ENCODE results near the gene CAP2.

CAP2 gene

GRCh38 chr6:17476511-17476910 is 83.1 kb downstream of the CAP2 start:
- Histone ChIP-seq H3K9me3 (ENCODE audit: control insufficient read depth in 1 of 2, low read length in 2 of 2) (no peaks in the 10 kb centered on the region), H3K4me1 (ENCODE audit: control insufficient read depth in 1 of 2, insufficient read depth in 2 of 2, low read length in 2 of 2) (peaks cover 10 to 13% of the 10 kb centered on the region in 2 donors), H3K4me3 (ENCODE audit: low read depth in 1 of 2, low read length in 2 of 2) (no peak overlapping the region), H3K36me3 (ENCODE audit: control insufficient read depth in 1 of 2, insufficient read depth in 2 of 2, low read length in 2 of 2) (no peaks in the 10 kb centered on the region), H3K27me3 (ENCODE audit: low read depth, low read length) (no peaks in the 10 kb centered on the region), H3K27ac (ENCODE audit: low read length) (no peak overlapping the region)

DNA sequence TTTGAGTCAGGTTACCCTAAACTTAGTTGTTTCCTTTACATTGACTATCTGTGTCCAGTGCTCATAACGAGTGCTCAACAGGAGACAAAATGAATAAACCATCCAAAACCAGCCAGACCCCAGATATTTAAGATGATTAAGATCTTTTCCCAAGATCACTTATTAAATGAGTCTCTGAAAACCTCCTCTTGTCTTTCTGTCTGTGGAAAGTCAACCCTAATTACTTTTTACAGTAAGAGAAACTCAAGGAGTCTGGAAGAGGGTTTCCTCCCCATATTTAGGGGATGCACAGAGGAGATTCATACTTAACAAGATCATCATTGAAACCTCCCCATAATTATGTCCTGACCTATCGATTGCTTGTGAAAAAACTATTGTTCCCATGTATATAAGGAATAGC is 84.0 kb downstream of the CAP2 start:
- Histone ChIP-seq H3K9me3 (ENCODE audit: control insufficient read depth in 1 of 2, low read length in 2 of 2) (no peaks in the 10 kb centered on the region), H3K36me3 (ENCODE audit: control insufficient read depth in 1 of 2, insufficient read depth in 2 of 2, low read length in 2 of 2) (no peaks in the 10 kb centered on the region), H3K27ac (ENCODE audit: low read length) (no peak overlapping the region), H3K27me3 (ENCODE audit: low read depth, low read length) (no peaks in the 10 kb centered on the region), H3K4me1 (ENCODE audit: control insufficient read depth in 1 of 2, insufficient read depth in 2 of 2, low read length in 2 of 2) (peaks cover 9 to 13% of the 10 kb centered on the region in 2 donors), H3K4me3 (ENCODE audit: low read depth in 1 of 2, low read length in 2 of 2) (no peak overlapping the region)

DNA sequence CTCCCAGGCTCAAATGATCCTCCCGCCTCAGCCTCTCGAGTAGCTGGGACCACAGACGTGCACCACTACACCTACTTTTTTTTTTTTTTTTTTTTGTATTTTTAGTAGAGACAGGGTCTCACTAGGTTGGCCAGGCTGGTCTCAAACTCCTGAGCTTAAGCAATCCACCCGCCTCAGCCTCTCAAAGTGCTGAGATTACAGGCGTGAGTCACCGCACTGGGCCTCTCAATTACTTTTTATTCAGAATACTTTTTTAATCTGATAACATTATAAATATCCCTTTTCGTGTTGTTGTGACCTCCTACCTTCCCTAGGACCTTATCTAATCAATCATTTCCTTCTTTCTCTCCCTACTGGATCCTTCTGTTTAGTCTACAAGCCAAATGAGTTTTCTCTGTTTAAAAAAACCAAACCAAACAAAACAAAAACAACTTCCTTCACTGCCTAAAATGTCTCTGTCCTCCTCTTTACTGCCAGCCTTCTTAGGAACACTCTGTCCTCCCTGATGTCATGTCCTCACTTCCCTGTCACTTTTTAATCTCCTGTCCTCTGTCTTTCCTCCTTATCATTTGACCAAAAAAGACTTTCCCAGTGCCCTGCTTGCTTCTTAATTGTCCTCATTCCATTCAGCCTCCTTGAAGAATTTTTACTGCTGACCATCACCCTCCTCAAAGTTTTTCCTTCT is 85.0 kb downstream of the CAP2 start:
- peaks cover 0 to 11% of the 10 kb centered on the region in 2 donors for H3K4me1 ChIP-seq (ENCODE audit: control insufficient read depth in 1 of 2, insufficient read depth in 2 of 2, low read length in 2 of 2)
- H3K9me3 ChIP-seq (ENCODE audit: control insufficient read depth in 1 of 2, low read length in 2 of 2), result no peaks in the 10 kb centered on the region
- H3K36me3 ChIP-seq (ENCODE audit: control insufficient read depth in 1 of 2, insufficient read depth in 2 of 2, low read length in 2 of 2), result no peaks in the 10 kb centered on the region
- H3K27ac ChIP-seq (ENCODE audit: low read length), result peak overlapping the region; percentile 17
- H3K27me3 ChIP-seq (ENCODE audit: low read depth, low read length), result no peaks in the 10 kb centered on the region
- H3K4me3 ChIP-seq (ENCODE audit: low read depth in 1 of 2, low read length in 2 of 2), result no peak overlapping the region

GRCh38 chr6:17478946-17479345 is 85.6 kb downstream of the CAP2 start:
- no peaks in the 10 kb centered on the region for H3K9me3 ChIP-seq (ENCODE audit: control insufficient read depth in 1 of 2, low read length in 2 of 2)
- no peaks in the 10 kb centered on the region for H3K36me3 ChIP-seq (ENCODE audit: control insufficient read depth in 1 of 2, insufficient read depth in 2 of 2, low read length in 2 of 2)
- H3K4me1 ChIP-seq (ENCODE audit: control insufficient read depth in 1 of 2, insufficient read depth in 2 of 2, low read length in 2 of 2), result peaks cover 0 to 5% of the 10 kb centered on the region in 2 donors
- no peak overlapping the region for H3K4me3 ChIP-seq (ENCODE audit: low read depth in 1 of 2, low read length in 2 of 2)
- no peaks in the 10 kb centered on the region for H3K27me3 ChIP-seq (ENCODE audit: low read depth, low read length)
- peak overlapping the region; percentile 17 for H3K27ac ChIP-seq (ENCODE audit: low read length)

- H3K4me3 ChIP-seq (ENCODE audit: low read depth in 1 of 2, low read length in 2 of 2), result no peak overlapping the region
- no peaks in the 10 kb centered on the region for H3K36me3 ChIP-seq (ENCODE audit: control insufficient read depth in 1 of 2, insufficient read depth in 2 of 2, low read length in 2 of 2)
- no peaks in the 10 kb centered on the region for H3K27me3 ChIP-seq (ENCODE audit: low read depth, low read length)
- H3K4me1 ChIP-seq (ENCODE audit: control insufficient read depth in 1 of 2, insufficient read depth in 2 of 2, low read length in 2 of 2), result peaks cover 0 to 14% of the 10 kb centered on the region in 2 donors
- H3K27ac ChIP-seq (ENCODE audit: low read length), result no peak overlapping the region
- no peaks in the 10 kb centered on the region for H3K9me3 ChIP-seq (ENCODE audit: control insufficient read depth in 1 of 2, low read length in 2 of 2)
Observed at GRCh38 chr6:17480476-17480875, 87.1 kb downstream of the CAP2 start.

- peaks cover 0 to 17% of the 10 kb centered on the region in 2 donors for H3K4me1 ChIP-seq (ENCODE audit: control insufficient read depth in 1 of 2, insufficient read depth in 2 of 2, low read length in 2 of 2)
- H3K36me3 ChIP-seq (ENCODE audit: control insufficient read depth in 1 of 2, insufficient read depth in 2 of 2, low read length in 2 of 2), result no peaks in the 10 kb centered on the region
- no peak overlapping the region for H3K27ac ChIP-seq (ENCODE audit: low read length)
- H3K27me3 ChIP-seq (ENCODE audit: low read depth, low read length), result no peaks in the 10 kb centered on the region
- no peaks in the 10 kb centered on the region for H3K9me3 ChIP-seq (ENCODE audit: control insufficient read depth in 1 of 2, low read length in 2 of 2)
- H3K4me3 ChIP-seq (ENCODE audit: low read depth in 1 of 2, low read length in 2 of 2), result no peak overlapping the region
Observed at GRCh38 chr6:17482711-17483110, 89.3 kb downstream of the CAP2 start.

GRCh38 chr6:17483391-17484016 is 90.1 kb downstream of the CAP2 start:
- H3K4me1 ChIP-seq (ENCODE audit: control insufficient read depth in 1 of 2, insufficient read depth in 2 of 2, low read length in 2 of 2), result peaks cover 0 to 17% of the 10 kb centered on the region in 2 donors
- no peaks in the 10 kb centered on the region for H3K36me3 ChIP-seq (ENCODE audit: control insufficient read depth in 1 of 2, insufficient read depth in 2 of 2, low read length in 2 of 2)
- H3K4me3 ChIP-seq (ENCODE audit: low read depth in 1 of 2, low read length in 2 of 2), result no peak overlapping the region
- H3K27ac ChIP-seq (ENCODE audit: low read length), result no peak overlapping the region
- H3K27me3 ChIP-seq (ENCODE audit: low read depth, low read length), result no peaks in the 10 kb centered on the region
- no peaks in the 10 kb centered on the region for H3K9me3 ChIP-seq (ENCODE audit: control insufficient read depth in 1 of 2, low read length in 2 of 2)

- H3K27ac ChIP-seq (ENCODE audit: low read length), result no peak overlapping the region
Observed at GRCh38 chr6:17484201-17484849, 90.9 kb downstream of the CAP2 start.

GRCh38 chr6:17485181-17485580 is 91.8 kb downstream of the CAP2 start:
- Histone ChIP-seq H3K9me3 (ENCODE audit: control insufficient read depth in 1 of 2, low read length in 2 of 2) (no peaks in the 10 kb centered on the region), H3K27ac (ENCODE audit: low read length) (no peak overlapping the region), H3K4me3 (ENCODE audit: low read depth in 1 of 2, low read length in 2 of 2) (no peak overlapping the region), H3K27me3 (ENCODE audit: low read depth, low read length) (no peaks in the 10 kb centered on the region), H3K36me3 (ENCODE audit: control insufficient read depth in 1 of 2, insufficient read depth in 2 of 2, low read length in 2 of 2) (no peaks in the 10 kb centered on the region), H3K4me1 (ENCODE audit: control insufficient read depth in 1 of 2, insufficient read depth in 2 of 2, low read length in 2 of 2) (peaks cover 0 to 14% of the 10 kb centered on the region in 2 donors)

More at GRCh38 chr6:17484201-17484849, 90.9 kb downstream of the CAP2 start:
- no peaks in the 10 kb centered on the region for H3K9me3 ChIP-seq (ENCODE audit: control insufficient read depth in 1 of 2, low read length in 2 of 2)
- H3K27me3 ChIP-seq (ENCODE audit: low read depth, low read length), result no peaks in the 10 kb centered on the region
- no peaks in the 10 kb centered on the region for H3K36me3 ChIP-seq (ENCODE audit: control insufficient read depth in 1 of 2, insufficient read depth in 2 of 2, low read length in 2 of 2)
- peaks cover 0 to 17% of the 10 kb centered on the region in 2 donors for H3K4me1 ChIP-seq (ENCODE audit: control insufficient read depth in 1 of 2, insufficient read depth in 2 of 2, low read length in 2 of 2)
- no peak overlapping the region for H3K4me3 ChIP-seq (ENCODE audit: low read depth in 1 of 2, low read length in 2 of 2)

DNA sequence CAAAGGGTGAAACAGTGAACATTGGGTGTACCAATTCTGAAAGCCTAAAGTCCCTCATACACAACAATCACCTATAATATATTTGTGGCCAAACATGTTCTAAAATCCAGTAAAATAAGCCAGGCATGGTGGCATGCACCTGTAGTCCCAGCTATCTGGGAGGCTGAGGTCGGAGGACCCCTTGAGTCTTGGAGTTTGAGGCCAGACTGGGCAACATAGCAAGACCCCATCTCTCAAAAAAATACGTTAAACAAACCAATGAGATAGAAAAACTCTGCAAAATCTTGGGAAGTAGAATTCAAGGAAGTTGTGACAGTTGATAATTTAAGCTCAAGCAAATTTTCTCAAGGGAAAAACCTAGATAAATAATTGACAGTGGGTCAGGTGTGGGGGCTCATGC is 92.6 kb downstream of the CAP2 start:
- Histone ChIP-seq H3K27me3 (ENCODE audit: low read depth, low read length) (no peaks in the 10 kb centered on the region), H3K4me1 (ENCODE audit: control insufficient read depth in 1 of 2, insufficient read depth in 2 of 2, low read length in 2 of 2) (peaks cover 0 to 16% of the 10 kb centered on the region in 2 donors), H3K36me3 (ENCODE audit: control insufficient read depth in 1 of 2, insufficient read depth in 2 of 2, low read length in 2 of 2) (no peaks in the 10 kb centered on the region), H3K27ac (ENCODE audit: low read length) (no peak overlapping the region), H3K9me3 (ENCODE audit: control insufficient read depth in 1 of 2, low read length in 2 of 2) (no peaks in the 10 kb centered on the region), H3K4me3 (ENCODE audit: low read depth in 1 of 2, low read length in 2 of 2) (no peak overlapping the region)

- no peak overlapping the region for H3K4me3 ChIP-seq (ENCODE audit: low read depth in 1 of 2, low read length in 2 of 2)
- peaks cover 0 to 22% of the 10 kb centered on the region in 2 donors for H3K4me1 ChIP-seq (ENCODE audit: control insufficient read depth in 1 of 2, insufficient read depth in 2 of 2, low read length in 2 of 2)
- H3K27ac ChIP-seq (ENCODE audit: low read length), result no peak overlapping the region
- no peaks in the 10 kb centered on the region for H3K27me3 ChIP-seq (ENCODE audit: low read depth, low read length)
- H3K9me3 ChIP-seq (ENCODE audit: control insufficient read depth in 1 of 2, low read length in 2 of 2), result no peaks in the 10 kb centered on the region
- H3K36me3 ChIP-seq (ENCODE audit: control insufficient read depth in 1 of 2, insufficient read depth in 2 of 2, low read length in 2 of 2), result no peaks in the 10 kb centered on the region
Observed at GRCh38 chr6:17486680-17487079, 93.3 kb downstream of the CAP2 start.

Measured in muscle layer of duodenum (tissue), 2 donors.